Mesenchymal stem cell (in vitro differentiated cells and primary cell): ENCODE measurements around the gene C11orf21.
"Not testable (repeated sequence)": the region's sequence is repeated elsewhere in the genome, so short reads cannot be mapped to it uniquely, and the experiment has no call there.

Source experiments
- DNase-seq: peaks from one replicate; pipeline ENCODE4 v3.0.0-alpha.2; 2013
- H2AFZ ChIP-seq: one replicate; pipeline ENCODE4 v1.6.1; 2013; ENCODE audit warnings: low read depth, mild to moderate bottlenecking, control low read depth, inconsistent platforms, low read length, moderate library complexity
- H2AK5ac ChIP-seq: 2 replicates; pipeline ENCODE4 v1.6.1; 2013; ENCODE audit warnings: low read length, moderate library complexity, mild to moderate bottlenecking, inconsistent platforms; ENCODE audit not compliant: severe bottlenecking
- H2BK120ac ChIP-seq: one replicate; pipeline ENCODE4 v1.6.1; 2013; ENCODE audit warnings: low read depth, mild to moderate bottlenecking, inconsistent platforms, low read length, moderate library complexity
- H2BK12ac ChIP-seq, 2 experiments: one replicate each; pipeline ENCODE4 v1.6.1; 2013; ENCODE audit warnings: inconsistent platforms in 2 of 2, low read length in 2 of 2, mild to moderate bottlenecking in 2 of 2, moderate library complexity in 2 of 2, control low read depth in 1 of 2
- H2BK15ac ChIP-seq: one replicate; pipeline ENCODE4 v1.6.1; 2013; ENCODE audit warnings: mild to moderate bottlenecking, low read depth, inconsistent platforms; ENCODE audit not compliant: poor library complexity, severe bottlenecking
- H2BK5ac ChIP-seq: 2 replicates; pipeline ENCODE4 v1.6.1; 2013; ENCODE audit warnings: low read depth, mild to moderate bottlenecking, low read length, control low read depth, inconsistent platforms; ENCODE audit not compliant: poor library complexity, severe bottlenecking
- H3K14ac ChIP-seq, 2 experiments: one replicate each; pipeline ENCODE4 v1.6.1; 2013; ENCODE audit warnings: inconsistent platforms in 2 of 2, low read length in 2 of 2, control low read depth in 1 of 2, mild to moderate bottlenecking in 1 of 2, moderate library complexity in 1 of 2
- H3K18ac ChIP-seq, 2 experiments: one replicate each; pipeline ENCODE4 v1.6.1; 2013; ENCODE audit warnings: inconsistent platforms in 2 of 2, low read length in 2 of 2, control low read depth in 1 of 2, low read depth in 1 of 2, mild to moderate bottlenecking in 1 of 2
- H3K23ac ChIP-seq, 2 experiments: one replicate each; pipeline ENCODE4 v1.6.1; 2013; ENCODE audit warnings: inconsistent platforms in 2 of 2, low read length in 2 of 2, mild to moderate bottlenecking in 2 of 2, moderate library complexity in 2 of 2, control low read depth in 1 of 2
- H3K27ac ChIP-seq: 2 replicates; pipeline ENCODE4 v1.5.1; 2013; ENCODE audit warnings: mild to moderate bottlenecking, moderate library complexity, low read length, control low read depth, inconsistent platforms; ENCODE audit not compliant: poor library complexity, severe bottlenecking
- H3K27me3 ChIP-seq, 2 experiments: 2 replicates each; pipeline versions ENCODE4 v1.6.1 to v1.7.0; 2013; ENCODE audit warnings: low read length in 2 of 2, mild to moderate bottlenecking in 2 of 2, moderate library complexity in 2 of 2, control low read depth in 1 of 2, inconsistent platforms in 1 of 2; ENCODE audit not compliant: control insufficient read depth in 1 of 2, insufficient read depth in 1 of 2
- H3K36me3 ChIP-seq, 2 experiments: 2 replicates each; pipeline versions ENCODE4 v1.6.1 to v1.7.0; 2013; ENCODE audit warnings: low read length in 2 of 2, control low read depth in 1 of 2, inconsistent platforms in 1 of 2, low read depth in 1 of 2, mild to moderate bottlenecking in 1 of 2; ENCODE audit not compliant: insufficient read depth in 2 of 2, control insufficient read depth in 1 of 2
- H3K4ac ChIP-seq, 2 experiments: one replicate each; pipeline ENCODE4 v1.6.1; 2013; ENCODE audit warnings: inconsistent platforms in 2 of 2, low read length in 2 of 2, mild to moderate bottlenecking in 2 of 2, moderate library complexity in 2 of 2, control low read depth in 1 of 2, low read depth in 1 of 2
- H3K4me1 ChIP-seq: 2 replicates; pipeline ENCODE4 v1.6.1; 2013; ENCODE audit warnings: low read depth, low read length, control low read depth; ENCODE audit not compliant: control insufficient read depth, insufficient read depth
- H3K4me2 ChIP-seq: 2 replicates; pipeline ENCODE4 v1.6.1; 2013; ENCODE audit warnings: low read length, mild to moderate bottlenecking, inconsistent platforms; ENCODE audit not compliant: poor library complexity, severe bottlenecking
- H3K4me3 ChIP-seq, 2 experiments: 2 replicates each; pipeline versions ENCODE4 v1.5.1 to v1.7.0; 2013; ENCODE audit warnings: low read length in 2 of 2, mild to moderate bottlenecking in 2 of 2, control low read depth in 1 of 2, low read depth in 1 of 2; ENCODE audit not compliant: insufficient read depth in 1 of 2
- H3K79me1 ChIP-seq: replicated peaks from 2 replicates; pipeline ENCODE4 v1.6.1; 2013; ENCODE audit warnings: mild to moderate bottlenecking, control low read depth, low read length, inconsistent platforms; ENCODE audit not compliant: poor library complexity, severe bottlenecking
- H3K9ac ChIP-seq: 2 replicates; pipeline ENCODE4 v1.7.0; 2013; ENCODE audit warnings: mild to moderate bottlenecking, low read length, moderate library complexity
- H3K9me3 ChIP-seq: 2 replicates; pipeline ENCODE4 v1.7.0; 2013; ENCODE audit warnings: mild to moderate bottlenecking, low read length; ENCODE audit not compliant: control insufficient read depth
- H4K8ac ChIP-seq: one replicate; pipeline ENCODE4 v1.6.1; 2013; ENCODE audit warnings: inconsistent platforms, mild to moderate bottlenecking, low read length, moderate library complexity
- H4K91ac ChIP-seq: one replicate; pipeline ENCODE4 v1.6.1; 2013; ENCODE audit warnings: mild to moderate bottlenecking, low read length, inconsistent platforms
- WGBS: methylation state at CpG from one replicate; pipeline ENCODE4 v1.1.7; 2013; ENCODE audit warnings: mixed read lengths; 5-methylcytosine and 5-hydroxymethylcytosine counted together

C11orf21 gene

DNA sequence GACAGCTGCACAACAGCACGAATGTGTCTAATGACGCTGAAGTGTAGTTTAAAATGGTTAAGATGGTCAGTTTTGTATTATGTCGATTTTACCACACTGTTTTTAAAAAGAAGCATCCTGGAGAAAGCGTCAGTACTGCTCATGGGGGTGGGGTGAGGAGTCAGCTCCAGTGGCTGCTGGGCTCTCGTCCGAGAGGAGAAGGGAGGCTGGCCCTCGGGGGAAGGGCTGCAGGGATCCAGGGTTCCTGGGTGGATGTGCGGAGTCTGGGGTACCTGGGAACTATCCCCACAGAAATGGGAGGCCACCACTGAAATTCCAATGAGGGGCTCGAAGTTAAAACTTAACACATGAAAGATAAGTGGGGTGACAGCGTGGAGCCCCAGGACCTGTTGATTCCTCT, 11.9 kb downstream of the C11orf21 start:
- H4K91ac ChIP-seq: no peak overlapping the region
- H2BK5ac ChIP-seq: no peak overlapping the region
- H3K27ac ChIP-seq: no peak overlapping the region
- no peak overlapping the region for H2BK12ac ChIP-seq
- H3K4me3 ChIP-seq: no peak overlapping the region
- no peak overlapping the region for H3K4me2 ChIP-seq
- H2BK15ac ChIP-seq: no peak overlapping the region
- H2BK120ac ChIP-seq: no peak overlapping the region
- no peak overlapping the region for H3K9ac ChIP-seq
- no peak overlapping the region for H3K18ac ChIP-seq
- no peak for DNase-seq
- no peaks in the 10 kb centered on the region for H3K79me1 ChIP-seq
- H3K9me3 ChIP-seq: no peaks in the 10 kb centered on the region
- 61% methylated on average over 10 of the region's 10 CpGs for WGBS
- H3K36me3 ChIP-seq: no peaks in the 10 kb centered on the region
- peaks cover 3% of the 10 kb centered on the region for H3K4me1 ChIP-seq
- no peak overlapping the region for H3K4ac ChIP-seq
- no peak overlapping the region for H3K23ac ChIP-seq
- H3K27me3 ChIP-seq: peaks cover 54 to 60% of the 10 kb centered on the region in 2 experiments
- H2AK5ac ChIP-seq: no peak overlapping the region
- no peak overlapping the region for H2AFZ ChIP-seq
- no peak overlapping the region for H3K14ac ChIP-seq
- H4K8ac ChIP-seq: no peak overlapping the region

DNA sequence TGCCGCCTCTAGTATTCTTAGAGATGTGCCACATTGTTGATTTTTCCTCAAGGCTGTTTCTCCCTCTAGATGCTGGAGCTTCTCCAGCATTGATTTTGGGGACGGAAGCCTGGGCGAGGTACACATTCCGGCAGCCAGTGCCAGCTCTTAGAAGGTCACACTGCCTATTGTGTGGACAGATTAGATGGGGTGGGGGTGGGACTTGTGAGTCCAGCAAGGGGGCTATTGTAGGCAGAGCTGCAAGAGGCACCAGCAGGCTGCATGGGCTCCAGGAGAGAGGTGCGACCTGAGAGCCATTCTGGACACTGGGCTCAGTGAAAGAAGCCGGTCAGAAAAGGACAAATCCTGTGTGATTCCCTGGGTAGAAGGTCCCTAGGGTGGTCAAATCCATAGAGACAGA, 12.4 kb downstream of the C11orf21 start:
- Histone ChIP-seq H3K36me3 (no peaks in the 10 kb centered on the region), H3K27ac (no peak overlapping the region), H4K91ac (no peak overlapping the region), H2AFZ (no peak overlapping the region), H3K18ac (no peak overlapping the region), H2AK5ac (no peak overlapping the region), H3K9ac (no peak overlapping the region), H2BK5ac (no peak overlapping the region), H3K9me3 (peaks cover 4% of the 10 kb centered on the region), H3K4me3 (no peak overlapping the region), H3K27me3 (peaks cover 52 to 61% of the 10 kb centered on the region in 2 experiments), H3K79me1 (no peaks in the 10 kb centered on the region), H3K4me2 (no peak overlapping the region), H3K4me1 (peaks cover 3% of the 10 kb centered on the region), H3K23ac (no peak overlapping the region), H2BK12ac (no peak overlapping the region), H3K4ac (no peak overlapping the region), H3K14ac (no peak overlapping the region), H2BK15ac (no peak overlapping the region), H2BK120ac (no peak overlapping the region), H4K8ac (no peak overlapping the region)
- no peak for DNase-seq
- 85% methylated on average over 6 of the region's 6 CpGs for WGBS

DNA sequence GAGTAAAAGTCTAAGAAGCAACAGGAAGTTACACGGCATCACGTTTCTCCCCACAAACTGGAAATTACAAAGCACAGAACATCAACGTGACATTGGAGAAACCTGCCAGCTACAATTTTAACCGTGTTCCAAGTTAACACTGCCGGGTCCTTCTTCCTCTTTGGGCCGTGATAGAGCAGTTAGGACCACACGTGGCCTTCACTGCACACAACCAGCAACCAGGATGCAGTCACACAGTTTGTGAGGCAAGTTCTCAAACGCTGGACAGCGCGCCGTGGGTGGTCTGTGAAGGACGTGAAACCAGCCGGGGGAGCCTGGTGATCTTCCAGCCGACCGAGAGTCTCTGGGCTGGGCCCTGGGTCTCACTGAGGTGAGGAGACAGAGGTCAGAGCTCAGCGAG, 14.6 kb downstream of the C11orf21 start:
- Histone ChIP-seq H3K18ac (no peak overlapping the region), H3K79me1 (no peaks in the 10 kb centered on the region), H2BK120ac (no peak overlapping the region), H2BK12ac (no peak overlapping the region), H2BK15ac (no peak overlapping the region), H3K9ac (no peak overlapping the region), H3K36me3 (no peaks in the 10 kb centered on the region), H3K27me3 (peaks cover 47 to 53% of the 10 kb centered on the region in 2 experiments), H3K4me1 (peaks cover 3% of the 10 kb centered on the region), H4K8ac (no peak overlapping the region), H3K4ac (no peak overlapping the region), H3K4me2 (no peak overlapping the region), H2BK5ac (no peak overlapping the region), H2AFZ (no peak overlapping the region), H3K14ac (peak overlapping the region in 1 of 2 experiments; percentile 60), H2AK5ac (no peak overlapping the region), H3K4me3 (no peak overlapping the region), H4K91ac (no peak overlapping the region), H3K9me3 (peaks cover 12% of the 10 kb centered on the region), H3K27ac (no peak overlapping the region), H3K23ac (no peak overlapping the region)
- WGBS: 76% methylated on average over 16 of the region's 16 CpGs
- DNase-seq: no peak

DNA sequence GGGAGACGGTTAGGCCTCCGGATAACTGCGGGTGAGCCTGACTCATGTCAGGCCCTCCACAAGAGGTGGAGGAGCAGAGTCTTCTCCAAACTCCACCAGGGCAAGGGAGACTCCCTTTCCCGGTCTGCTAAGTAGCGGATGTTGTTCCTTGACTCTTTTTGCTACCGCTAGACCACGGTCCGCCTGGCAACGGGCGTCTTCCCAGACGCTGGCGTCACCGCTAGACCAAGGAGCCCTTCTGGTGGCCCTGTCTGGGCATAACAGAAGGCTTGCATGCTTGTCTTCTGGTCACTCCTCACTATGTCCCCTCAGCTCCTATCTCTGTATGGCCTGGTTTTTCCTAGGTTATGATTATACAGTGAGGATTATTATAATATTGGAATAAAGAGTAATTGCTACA, 15.4 kb downstream of the C11orf21 start:
- H3K14ac ChIP-seq, H3K18ac ChIP-seq, H2AK5ac ChIP-seq, H4K8ac ChIP-seq, H3K36me3 ChIP-seq, H2AFZ ChIP-seq, H3K27ac ChIP-seq, H4K91ac ChIP-seq, H3K23ac ChIP-seq, H3K4ac ChIP-seq, H2BK5ac ChIP-seq, H3K4me1 ChIP-seq, H3K4me2 ChIP-seq, H3K79me1 ChIP-seq, H2BK120ac ChIP-seq, H3K4me3 ChIP-seq, H2BK12ac ChIP-seq, H2BK15ac ChIP-seq, DNase-seq, H3K9ac ChIP-seq: not testable (repeated sequence)
- Histone ChIP-seq H3K9me3 (peaks cover 18% of the 10 kb centered on the region), H3K27me3 (peaks cover 47 to 53% of the 10 kb centered on the region in 2 experiments)
- WGBS: 95% methylated on average over 13 of the region's 13 CpGs
